HepG2 (cell line): ENCODE data around the gene GPATCH2. TPM values are rescaled to one million over a fixed set of nuclear protein-coding genes. Genes with fewer than 3 reads are reported as not detected.

Experiments used
- AKAP8 ChIP-seq: sonication (generic); formaldehyde crosslinking; IDR thresholded peaks from 2 replicates; pipeline ENCODE4 v1.5.1; 2020; ENCODE audit warnings: mild to moderate bottlenecking, missing genetic modification reagents
- EHMT2 ChIP-seq: fragments of 200-600 bp; sonication (generic); IDR thresholded peaks from 2 replicates; pipeline ENCODE4 v1.7.0; 2017; ENCODE audit warnings: antibody characterized with exemption, low read depth, low read length, borderline replicate concordance
- HNRNPH1 ChIP-seq: fragments of 200-400 bp; formaldehyde crosslinking; optimal IDR thresholded peaks from 2 replicates; pipeline ENCODE3; 2017; ENCODE audit warnings: mild to moderate bottlenecking, low read depth, low read length
- HOMEZ ChIP-seq: IDR thresholded peaks from 2 replicates; pipeline ENCODE4 v1.6.1; 2016; ENCODE audit warnings: low read depth
- JARID2 ChIP-seq: sonication (generic); formaldehyde crosslinking; IDR thresholded peaks from 2 replicates; pipeline ENCODE4 v1.8.1; 2023; ENCODE audit warnings: missing genetic modification reagents, inconsistent platforms; ENCODE audit not compliant: insufficient replicate concordance
- MAFG ChIP-seq: sonication (generic); formaldehyde crosslinking; IDR thresholded peaks from 2 replicates; pipeline ENCODE4 v1.5.1; 2020; ENCODE audit warnings: mild to moderate bottlenecking, missing genetic modification reagents
- MXD4 ChIP-seq: IDR thresholded peaks from 2 replicates; pipeline ENCODE4 v1.6.1; 2016; ENCODE audit warnings: mild to moderate bottlenecking, missing biosample characterization, missing genetic modification reagents
- NFYC ChIP-seq: IDR thresholded peaks from 2 replicates; pipeline ENCODE4 v1.6.1; 2016; ENCODE audit warnings: missing genetic modification reagents, missing compliant biosample characterization
- ONECUT2 ChIP-seq: sonication (generic); formaldehyde crosslinking; IDR thresholded peaks from 2 replicates; pipeline ENCODE4 v1.4.0; 2020; ENCODE audit warnings: missing genetic modification reagents
- POGZ ChIP-seq: sonication (generic); formaldehyde crosslinking; IDR thresholded peaks from 2 replicates; pipeline ENCODE4 v1.4.0; 2020; ENCODE audit warnings: mild to moderate bottlenecking, missing genetic modification reagents
- PRMT3 ChIP-seq: sonication (generic); formaldehyde crosslinking; IDR thresholded peaks from 2 replicates; pipeline ENCODE4 v1.8.1; 2022; ENCODE audit warnings: low read depth, mild to moderate bottlenecking, moderate library complexity, missing genetic modification reagents, borderline replicate concordance
- SMC3 ChIP-seq: IDR thresholded peaks from 2 replicates; pipeline ENCODE4 v1.6.1; 2011; ENCODE audit warnings: low read length, improper control_type of control experiment
- SNAPC2 ChIP-seq: sonication (generic); formaldehyde crosslinking; IDR thresholded peaks from 2 replicates; pipeline ENCODE4 v1.8.1; 2022; ENCODE audit warnings: mild to moderate bottlenecking, missing genetic modification reagents
- SOX13 ChIP-seq, 3 experiments: fragments of 450-650 bp in 1 of 3; sonication (generic) in 1 of 3; formaldehyde crosslinking in 1 of 3; IDR thresholded peaks in 2 of 3; conservative IDR thresholded peaks in 1 of 3; 2 replicates each; pipeline versions ENCODE4 v1.5.0 to v1.6.1; 2016 to 2020; ENCODE audit warnings: antibody characterized with exemption in 1 of 3, mild to moderate bottlenecking in 1 of 3, missing compliant biosample characterization in 1 of 3, missing genetic modification reagents in 1 of 3, moderate library complexity in 1 of 3
- TBX2 ChIP-seq: sonication (generic); formaldehyde crosslinking; IDR thresholded peaks from 2 replicates; pipeline ENCODE4 v1.5.0; 2020; ENCODE audit warnings: missing genetic modification reagents, mild to moderate bottlenecking, borderline replicate concordance
- TMF1 ChIP-seq: sonication (generic); formaldehyde crosslinking; IDR thresholded peaks from 2 replicates; pipeline ENCODE4 v1.8.1; 2022; ENCODE audit warnings: low read depth, missing genetic modification reagents
- YY1 ChIP-seq: IDR thresholded peaks from 2 replicates; pipeline ENCODE4 v1.6.1; 2011; ENCODE audit warnings: low read length, low read depth, moderate library complexity, mild to moderate bottlenecking; ENCODE audit not compliant: insufficient read depth, insufficient replicate concordance
- ZBTB14 ChIP-seq: sonication (generic); formaldehyde crosslinking; IDR thresholded peaks from 2 replicates; pipeline ENCODE4 v1.4.0; 2020; ENCODE audit warnings: missing genetic modification reagents
- ZNF34 ChIP-seq: sonication (generic); formaldehyde crosslinking; IDR thresholded peaks from 2 replicates; pipeline ENCODE4 v1.4.0; 2020; ENCODE audit warnings: mild to moderate bottlenecking, missing genetic modification reagents, borderline replicate concordance
- ZNF343 ChIP-seq: sonication (generic); formaldehyde crosslinking; IDR thresholded peaks from 2 replicates; pipeline ENCODE4 v1.4.0; 2020; ENCODE audit warnings: mild to moderate bottlenecking, missing genetic modification reagents
- ZNF354B ChIP-seq: sonication (generic); formaldehyde crosslinking; IDR thresholded peaks from 2 replicates; pipeline ENCODE4 v1.8.0; 2022; ENCODE audit warnings: mild to moderate bottlenecking, missing genetic modification reagents
- ZNF382 ChIP-seq: sonication (generic); formaldehyde crosslinking; IDR thresholded peaks from 2 replicates; pipeline ENCODE4 v1.5.0; 2020; ENCODE audit warnings: missing genetic modification reagents, mild to moderate bottlenecking, borderline replicate concordance
- ZNF556 ChIP-seq: sonication (generic); formaldehyde crosslinking; IDR thresholded peaks from 2 replicates; pipeline ENCODE4 v1.4.0; 2020; ENCODE audit warnings: mild to moderate bottlenecking, missing genetic modification reagents, borderline replicate concordance
- ZNF569 ChIP-seq: sonication (generic); formaldehyde crosslinking; IDR thresholded peaks from 2 replicates; pipeline ENCODE4 v1.5.0; 2020; ENCODE audit warnings: mild to moderate bottlenecking, missing genetic modification reagents, moderate library complexity, borderline replicate concordance
- ZNF7 ChIP-seq: IDR thresholded peaks from 2 replicates; pipeline ENCODE4 v1.6.1; 2016; ENCODE audit warnings: missing biosample characterization, missing genetic modification reagents
- ZNF800 ChIP-seq: sonication (generic); formaldehyde crosslinking; IDR thresholded peaks from 2 replicates; pipeline ENCODE4 v1.4.0; 2020; ENCODE audit warnings: missing genetic modification reagents
- polyA plus RNA-seq, 8 experiments: library from polyadenylated mRNA; depleted of rRNA in 3 of 8; stranded (reverse) in 7 of 8; unstranded in 1 of 8; fragments of >200 nt; fragmentation: Illumina TruSeq in 4 of 8; extraction: Trizol in 4 of 8; gene quantifications; 2 replicates each; pipeline versions ENCODE4 v1.2.1 to v1.2.3, GENCODE V29; 2011 to 2016; ENCODE audit warnings: low read depth in 4 of 8, missing spikeins in 1 of 8, mixed read lengths in 1 of 8; ENCODE audit not compliant: insufficient read depth in 1 of 8
- total RNA-seq, 5 experiments: library from RNA; depleted of rRNA; stranded (reverse); fragments of >200 nt; fragmentation: Illumina TruSeq; extraction: Trizol; gene quantifications; 2 replicates each; pipeline ENCODE4 v1.2.3, GENCODE V29; 2016; ENCODE audit warnings: low read depth in 1 of 5

Gene GPATCH2
- total and polyA plus RNA-seq, 2 of the 13 experiments (the other 11 are each of a cell fraction or from before 2014, with no cell fraction given), result 3.5 to 15.7 TPM

GRCh38 chr1:217590598-217590997 is 40.3 kb downstream of the GPATCH2 start (continued):
- no peak for TF ChIP-seq ONECUT2 (CRISPR knock-in tag)
- no peak for TF ChIP-seq ZNF343 (CRISPR knock-in tag)
- TF ChIP-seq ZNF34, result no peak
- TF ChIP-seq ZNF382 (CRISPR knock-in tag), result no peak
- no peak for TF ChIP-seq ZNF800 (CRISPR knock-in tag)
- no peak for TF ChIP-seq SNAPC2
- no peak for TF ChIP-seq ZBTB14 (CRISPR knock-in tag)
- no peak for TF ChIP-seq TBX2 (CRISPR knock-in tag)
- TF ChIP-seq SOX13 (IDR thresholded peaks at IDR 0.05), result no peak
- 0 out of 4 replicates have a peak, but pooled peaks of 1 of the 2 experiments have one; percentile 12 for TF ChIP-seq SOX13 (CRISPR knock-in tag; conservative IDR thresholded peaks at IDR 0.05 in 1 of 2, IDR thresholded peaks at IDR 0.05 in 1 of 2)
- TF ChIP-seq EHMT2, result peak; percentile 47; the same call in 1 of the 2 replicates
- TF ChIP-seq POGZ (CRISPR knock-in tag), result peak; percentile 29; the same call in 1 of the 2 replicates
- TF ChIP-seq ZNF569 (CRISPR knock-in tag), result no peak
- no peak for TF ChIP-seq NFYC (CRISPR knock-in tag)
- no peak for TF ChIP-seq PRMT3 (CRISPR knock-in tag)
- TF ChIP-seq MAFG, result no peak
- TF ChIP-seq ZNF7 (CRISPR knock-in tag), result no peak
- TF ChIP-seq YY1, result no peak
- no peak for TF ChIP-seq HNRNPH1
- no peak for TF ChIP-seq TMF1 (CRISPR knock-in tag)
- no peak for TF ChIP-seq JARID2 (CRISPR knock-in tag)
- TF ChIP-seq AKAP8 (CRISPR knock-in tag), result no peak
- TF ChIP-seq MXD4, result no peak
- TF ChIP-seq ZNF556 (CRISPR knock-in tag), result no peak
- TF ChIP-seq ZNF354B (CRISPR knock-in tag), result no peak
- TF ChIP-seq SMC3, result no peak
- peak; percentile 87; the same call in 1 of the 2 replicates for TF ChIP-seq HOMEZ (CRISPR knock-in tag)
